ENCODE data around the gene LONP2.

DNA sequence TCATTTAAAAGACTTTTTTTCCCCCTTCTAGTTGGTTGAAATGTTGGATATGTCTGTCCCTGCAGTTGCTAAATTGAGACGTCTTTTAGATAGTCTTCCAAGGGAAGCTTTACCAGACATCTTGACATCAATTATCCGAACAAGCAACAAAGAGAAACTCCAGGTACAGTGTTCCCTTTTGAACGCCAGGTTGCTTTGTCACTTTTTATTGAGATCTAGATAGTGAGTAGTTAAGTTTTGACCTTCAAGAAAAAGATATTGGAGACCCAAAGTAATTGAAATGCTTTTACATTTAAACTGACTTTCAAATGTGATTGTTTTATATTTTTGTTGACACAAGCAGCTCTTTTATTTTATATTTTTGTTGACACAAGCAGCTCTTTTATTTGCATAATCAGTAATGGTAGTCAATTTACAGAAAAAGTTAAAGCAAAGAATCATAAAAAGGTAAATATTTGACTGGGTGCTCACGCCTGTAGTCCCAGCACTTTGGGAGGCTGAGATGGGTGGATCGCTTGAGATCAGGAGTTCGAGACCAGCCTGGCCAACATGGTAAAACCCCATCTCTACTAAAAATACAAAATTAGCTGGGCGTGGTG, 12.6 kb downstream of the LONP2 start:
- TF ChIP-seq, protein P1, sequence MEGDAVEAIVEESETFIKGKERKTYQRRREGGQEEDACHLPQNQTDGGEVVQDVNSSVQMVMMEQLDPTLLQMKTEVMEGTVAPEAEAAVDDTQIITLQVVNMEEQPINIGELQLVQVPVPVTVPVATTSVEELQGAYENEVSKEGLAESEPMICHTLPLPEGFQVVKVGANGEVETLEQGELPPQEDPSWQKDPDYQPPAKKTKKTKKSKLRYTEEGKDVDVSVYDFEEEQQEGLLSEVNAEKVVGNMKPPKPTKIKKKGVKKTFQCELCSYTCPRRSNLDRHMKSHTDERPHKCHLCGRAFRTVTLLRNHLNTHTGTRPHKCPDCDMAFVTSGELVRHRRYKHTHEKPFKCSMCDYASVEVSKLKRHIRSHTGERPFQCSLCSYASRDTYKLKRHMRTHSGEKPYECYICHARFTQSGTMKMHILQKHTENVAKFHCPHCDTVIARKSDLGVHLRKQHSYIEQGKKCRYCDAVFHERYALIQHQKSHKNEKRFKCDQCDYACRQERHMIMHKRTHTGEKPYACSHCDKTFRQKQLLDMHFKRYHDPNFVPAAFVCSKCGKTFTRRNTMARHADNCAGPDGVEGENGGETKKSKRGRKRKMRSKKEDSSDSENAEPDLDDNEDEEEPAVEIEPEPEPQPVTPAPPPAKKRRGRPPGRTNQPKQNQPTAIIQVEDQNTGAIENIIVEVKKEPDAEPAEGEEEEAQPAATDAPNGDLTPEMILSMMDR (IDR thresholded peaks at IDR 0.05): no peak
- no peak for TF ChIP-seq POLR2A (IDR thresholded peaks at IDR 0.05)

Measured in body of pancreas (tissue), 4 donors.